Measurements from ENCODE around the gene SLC6A11.

Gene SLC6A11

GRCh38 chr3:10790713-10791112 lies 25.3 kb upstream of the SLC6A11 start:
- no peak for DNase-seq (ENCODE audit: low read depth)

GRCh38 chr3:10792208-10792607 lies 23.8 kb upstream of the SLC6A11 start:
- DNase-seq (ENCODE audit: low read depth), result no peak

GRCh38 chr3:10798600-10799367 lies 17.2 kb upstream of the SLC6A11 start:
- no peak for DNase-seq (ENCODE audit: low read depth)

GRCh38 chr3:10804183-10804648 lies 11.8 kb upstream of the SLC6A11 start:
- no peak for DNase-seq (ENCODE audit: low read depth)

- no peak for DNase-seq (ENCODE audit: low read depth)
Observed at GRCh38 chr3:10806006-10806405, 10.0 kb upstream of the SLC6A11 start.

GRCh38 chr3:10808130-10808735 lies 7.8 kb upstream of the SLC6A11 start:
- no peak for DNase-seq (ENCODE audit: low read depth)

- DNase-seq (ENCODE audit: low read depth), result no peak
Observed at GRCh38 chr3:10808974-10809373, 7.1 kb upstream of the SLC6A11 start.

GRCh38 chr3:10810376-10810775 lies 5.7 kb upstream of the SLC6A11 start:
- no peak for DNase-seq (ENCODE audit: low read depth)

- no peak for DNase-seq (ENCODE audit: low read depth)
Observed at GRCh38 chr3:10813425-10813824, 2.6 kb upstream of the SLC6A11 start.

- DNase-seq (ENCODE audit: low read depth), result no peak
Observed at GRCh38 chr3:10814623-10815022, 1.4 kb upstream of the SLC6A11 start.

GRCh38 chr3:10815487-10815886 lies 541 bp upstream of the SLC6A11 start:
- DNase-seq (ENCODE audit: low read depth), result no peak

- DNase-seq (ENCODE audit: low read depth), result no peak
Observed at GRCh38 chr3:10816863-10817253, 830 bp downstream of the SLC6A11 start.

GRCh38 chr3:10817506-10817905 lies 1.5 kb downstream of the SLC6A11 start:
- DNase-seq (ENCODE audit: low read depth), result no peak

- DNase-seq (ENCODE audit: low read depth), result no peak
Observed at GRCh38 chr3:10822055-10822454, 6.0 kb downstream of the SLC6A11 start.

- no peak for DNase-seq (ENCODE audit: low read depth)
Observed at GRCh38 chr3:10822708-10823515, 6.9 kb downstream of the SLC6A11 start.

GRCh38 chr3:10823516-10823818 lies 7.4 kb downstream of the SLC6A11 start:
- DNase-seq (ENCODE audit: low read depth), result no peak

- no peak for DNase-seq (ENCODE audit: low read depth)
Observed at GRCh38 chr3:10824468-10824867, 8.4 kb downstream of the SLC6A11 start.

- DNase-seq (ENCODE audit: low read depth), result no peak
Observed at GRCh38 chr3:10833855-10834414, 17.9 kb downstream of the SLC6A11 start.

- no peak for DNase-seq (ENCODE audit: low read depth)
Observed at GRCh38 chr3:10834951-10835350, 18.9 kb downstream of the SLC6A11 start.

GRCh38 chr3:10835406-10835805 lies 19.4 kb downstream of the SLC6A11 start:
- no peak for DNase-seq (ENCODE audit: low read depth)

- DNase-seq (ENCODE audit: low read depth), result no peak
Observed at GRCh38 chr3:10836676-10837075, 20.6 kb downstream of the SLC6A11 start.

- DNase-seq (ENCODE audit: low read depth), result no peak
Observed at GRCh38 chr3:10837849-10838248, 21.8 kb downstream of the SLC6A11 start.

- DNase-seq (ENCODE audit: low read depth), result no peak
Observed at GRCh38 chr3:10839167-10839566, 23.1 kb downstream of the SLC6A11 start.
